ACHN (cell line): ENCODE data around the gene CCDC88A.
"Not testable (repeated sequence)": the region's sequence is repeated elsewhere in the genome, so short reads cannot be mapped to it uniquely, and the experiment has no call there.

Experiments
- DNase-seq: peaks from one replicate; pipeline ENCODE4 v3.0.0-alpha.2; 2015
- in situ Hi-C: cut with HindIII; loops from 2 replicates; pipeline ENCODE4 v1.10.0; 2017; ENCODE audit warnings: low sequenced_read_pairs, low pct_ligation_motif_present, low pct_unique_long_range_greater_than_20kb

The CCDC88A gene

DNA sequence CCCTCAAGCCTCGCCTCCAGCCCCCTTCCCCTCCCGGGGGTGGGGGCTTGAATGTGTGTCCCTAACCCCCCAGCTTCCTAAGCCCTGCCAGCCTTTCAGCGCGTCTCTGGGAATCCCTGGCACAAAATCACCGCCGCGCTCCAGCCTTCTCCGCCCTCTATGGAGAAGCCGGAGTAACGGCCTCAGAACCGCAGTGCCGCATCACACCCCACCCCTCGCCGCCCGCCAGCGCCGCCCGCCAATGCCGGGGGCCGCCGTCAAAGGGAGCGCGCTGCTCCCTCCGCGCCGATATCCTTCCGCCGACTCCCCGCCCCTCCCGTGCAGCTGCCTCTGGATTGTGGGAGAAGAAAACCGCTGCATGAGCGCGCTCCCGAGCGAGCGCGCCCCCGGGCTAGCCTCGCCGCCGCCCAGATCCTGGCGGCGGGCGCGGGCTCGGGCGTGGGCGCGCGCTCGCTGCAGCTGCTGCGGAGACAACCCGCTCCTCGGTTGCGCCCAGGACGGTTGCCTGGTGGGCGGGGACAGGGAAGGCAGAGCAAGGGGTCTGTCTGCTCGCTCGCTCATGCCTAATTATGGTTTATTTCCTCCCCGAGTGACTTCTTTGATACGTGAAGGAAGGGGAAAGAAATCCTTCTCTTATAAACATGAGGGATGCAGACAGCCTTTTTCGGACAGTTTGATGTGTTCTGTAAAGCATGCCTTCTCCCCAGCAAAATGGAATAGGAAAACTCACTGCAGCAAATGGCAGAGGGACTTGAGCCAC, at the start of gene CCDC88A:
CCDC88A (minus strand) TSS at position 178 of the 760 bp plus-strand sequence. CDS start 777 bp downstream, outside the sequence.
- DNase-seq: peak; percentile 97
- in situ Hi-C loops: no loop called here

- in situ Hi-C loops: no loop called here
- no peak for DNase-seq
These were observed 42.0 kb upstream of the CCDC88A start for GRCh38 chr2:55461679-55462078.

GRCh38 chr2:55460562-55460961, 40.9 kb upstream of the CCDC88A start:
- in situ Hi-C loops: no loop called here

DNA sequence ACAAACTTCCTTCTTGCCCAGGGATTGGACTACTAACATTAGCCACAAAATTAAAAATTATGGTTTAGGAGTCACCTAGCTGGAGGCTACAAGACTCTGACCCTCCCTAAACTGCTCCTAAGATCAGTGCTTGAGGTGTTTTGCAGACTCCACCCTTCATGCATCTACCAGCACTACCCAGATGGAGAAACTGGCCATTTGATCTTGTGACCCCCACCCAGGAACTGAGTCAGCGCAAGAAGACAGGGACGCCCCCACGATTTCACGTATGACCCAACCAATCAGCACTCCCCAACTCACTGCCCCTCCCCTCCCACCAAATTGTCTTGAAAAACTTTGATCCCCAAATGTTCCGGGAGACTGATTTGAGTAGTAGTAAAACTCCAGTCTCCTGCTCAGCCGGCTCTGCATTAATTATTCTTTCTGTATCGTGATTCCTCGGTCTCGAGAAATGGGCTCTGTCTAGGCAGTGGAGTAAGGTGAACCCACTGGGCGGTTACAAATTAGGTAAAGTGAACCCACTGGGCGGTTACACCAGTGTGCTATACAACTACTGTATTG, 40.1 kb upstream of the CCDC88A start:
- in situ Hi-C loops: no loop called here
- no peak for DNase-seq

More at GRCh38 chr2:55460562-55460961, 40.9 kb upstream of the CCDC88A start:
- DNase-seq: peak; percentile 54

DNA sequence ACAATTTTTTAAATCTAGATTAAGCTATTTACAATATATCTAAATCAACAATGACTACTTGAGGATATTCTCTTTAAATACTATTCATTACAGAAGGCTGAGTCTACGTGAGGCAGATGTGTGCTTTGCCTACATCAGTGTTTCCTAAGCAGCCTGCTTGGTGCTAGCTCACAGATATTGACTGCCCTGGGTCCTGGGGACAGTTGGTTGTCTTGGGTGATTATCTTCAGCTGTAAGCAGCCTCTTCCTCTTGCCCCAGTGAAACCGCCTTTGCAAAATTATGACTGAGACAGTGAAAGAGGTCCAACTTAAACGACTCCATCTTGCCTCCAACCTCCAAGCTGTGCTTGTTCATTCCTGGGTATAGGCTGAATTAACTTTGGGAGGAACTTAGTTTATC, 39.6 kb upstream of the CCDC88A start:
- DNase-seq: no peak
- in situ Hi-C loops: no loop called here

- DNase-seq: no peak
- in situ Hi-C loops: no loop called here
These were observed 34.5 kb upstream of the CCDC88A start for GRCh38 chr2:55454121-55454520.

- DNase-seq: no peak
- in situ Hi-C loops: no loop called here
These were observed 33.2 kb upstream of the CCDC88A start for GRCh38 chr2:55452879-55453278.

- in situ Hi-C loops: no loop called here
- no peak for DNase-seq
These were observed 32.0 kb upstream of the CCDC88A start for GRCh38 chr2:55451699-55452098.

GRCh38 chr2:55450014-55450413, 30.4 kb upstream of the CCDC88A start:
- DNase-seq, in situ Hi-C loops: not testable (repeated sequence)

- in situ Hi-C loops, DNase-seq: not testable (repeated sequence)
These were observed 22.5 kb upstream of the CCDC88A start for GRCh38 chr2:55442045-55442760.

- in situ Hi-C loops: no loop called here
These were observed 21.7 kb upstream of the CCDC88A start for GRCh38 chr2:55441280-55441892.

GRCh38 chr2:55439101-55439397, 19.4 kb upstream of the CCDC88A start:
- no peak for DNase-seq
- in situ Hi-C loops: no loop called here

More at GRCh38 chr2:55441280-55441892, 21.7 kb upstream of the CCDC88A start:
- DNase-seq: no peak

GRCh38 chr2:55438391-55439100, 18.9 kb upstream of the CCDC88A start:
- no peak for DNase-seq
- in situ Hi-C loops: no loop called here

GRCh38 chr2:55437515-55438390, 18.1 kb upstream of the CCDC88A start:
- in situ Hi-C loops: no loop called here
- no peak for DNase-seq

- in situ Hi-C loops: no loop called here
- peak; percentile 49 for DNase-seq
These were observed 12.4 kb upstream of the CCDC88A start for GRCh38 chr2:55431982-55432627.

DNA sequence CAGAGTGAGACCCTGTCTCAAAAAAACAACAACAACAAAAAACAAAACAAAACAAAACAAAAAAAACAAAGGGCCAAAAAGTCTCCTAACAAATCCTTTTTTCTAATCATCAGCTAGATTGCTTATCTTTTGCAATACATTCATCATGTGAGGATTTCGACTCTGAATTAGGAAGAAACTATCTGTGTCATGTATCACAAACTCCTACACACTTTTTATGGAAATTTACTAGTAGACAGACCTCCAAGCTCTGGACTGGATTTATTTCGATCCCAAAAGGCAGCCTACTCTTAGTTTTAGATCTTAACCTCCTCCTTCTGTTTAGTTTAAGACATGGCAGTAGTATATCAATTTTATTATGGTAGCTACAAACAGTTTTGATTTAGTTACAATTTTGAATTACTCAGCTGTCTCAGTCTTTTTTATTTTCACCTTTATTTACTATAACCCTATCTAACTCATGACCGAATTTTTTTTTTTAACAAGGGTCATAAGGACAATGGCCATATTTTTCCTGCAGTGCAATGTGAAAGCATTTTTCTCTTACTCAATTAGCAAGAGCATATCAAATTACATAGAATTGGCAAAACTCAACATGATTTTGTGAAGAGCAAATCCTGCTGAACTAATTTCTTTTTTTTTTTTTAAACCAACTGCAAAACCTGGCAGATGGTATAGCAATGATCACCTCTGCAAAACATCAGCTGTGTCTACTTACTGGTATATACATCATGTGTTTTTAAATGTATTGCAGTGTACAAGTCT, 10.7 kb upstream of the CCDC88A start:
- no peak for DNase-seq
- in situ Hi-C loops: no loop called here

DNA sequence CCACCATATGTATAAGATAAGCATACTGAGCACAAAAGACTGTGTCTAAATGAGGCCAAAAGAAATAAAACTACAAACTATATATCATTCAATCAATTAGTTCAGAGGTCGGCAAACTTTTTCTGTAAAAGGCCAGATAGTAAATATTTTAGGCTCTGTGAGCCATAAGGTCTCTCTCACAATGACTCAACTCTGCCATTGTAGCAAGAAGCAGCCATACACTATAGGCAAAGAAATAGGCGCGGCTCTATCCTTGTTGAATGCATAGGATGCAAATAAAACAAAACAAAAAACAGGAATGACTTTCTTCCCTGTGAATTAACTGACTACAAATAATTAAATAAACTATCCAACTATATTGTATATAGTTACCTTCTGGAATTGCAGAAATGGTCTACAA, 8.6 kb upstream of the CCDC88A start:
- no peak for DNase-seq
- in situ Hi-C loops: no loop called here
